Left lobe of liver (tissue), 2 donors: ENCODE measurements around the gene METTL1. TPM values are rescaled to one million over a fixed set of nuclear protein-coding genes. Genes with fewer than 3 reads are reported as not detected.
"Not testable (repeated sequence)": the region's sequence is repeated elsewhere in the genome, so short reads cannot be mapped to it uniquely, and the experiment has no call there.

ENCODE experiments used
- ATAC-seq: fragments of 200-7000 bp; cut with Tn5 transposase; one replicate; pipeline ENCODE4 v1.9.1; 2020; ENCODE audit warnings: mild to moderate bottlenecking, moderate library complexity
- DNase-seq: peaks from one replicate; pipeline ENCODE4 v3.0.0-alpha.2; 2020; ENCODE audit warnings: low spot score
- total RNA-seq: library from RNA; stranded (reverse); gene quantifications from one replicate; pipeline ENCODE4 v1.2.1, GENCODE V29; 2021
- donor health status: DM: no; HTN: no; CAD: no; lungs with moderate emphysema.
- donor health status: DM: no; HTN: yes; CAD: no.

METTL1 gene
- 9.7 TPM for total RNA-seq

- ATAC-seq: peak; percentile 92
- DNase-seq: peak; percentile 95
These were observed at the start of gene METTL1 for GRCh38 chr12:57771873-57772428. METTL1 (minus strand) TSS chr12:57772105; CDS start chr12:57772083, 22 bp downstream.

- ATAC-seq, DNase-seq: not testable (repeated sequence)
These were observed 49.1 kb upstream of the METTL1 start for GRCh38 chr12:57821015-57821414.

- not testable (repeated sequence) for DNase-seq, ATAC-seq
These were observed 48.2 kb upstream of the METTL1 start for GRCh38 chr12:57820119-57820518.

- DNase-seq, ATAC-seq: not testable (repeated sequence)
These were observed 46.1 kb upstream of the METTL1 start for GRCh38 chr12:57817990-57818331.

- no peak for DNase-seq
- no peak for ATAC-seq
These were observed 45.5 kb upstream of the METTL1 start for GRCh38 chr12:57817261-57817989.

- ATAC-seq (peak; percentile 35), DNase-seq (no peak)
These were observed 44.9 kb upstream of the METTL1 start for GRCh38 chr12:57816855-57817151.

- no peak for ATAC-seq
- DNase-seq: no peak
These were observed 44.3 kb upstream of the METTL1 start for GRCh38 chr12:57816001-57816854.

- ATAC-seq (no peak), DNase-seq (no peak)
These were observed 43.5 kb upstream of the METTL1 start for GRCh38 chr12:57815177-57816000.

GRCh38 chr12:57813971-57814772 lies 42.3 kb upstream of the METTL1 start:
- no peak for DNase-seq
- peak; percentile 60 for ATAC-seq

- DNase-seq (no peak), ATAC-seq (no peak)
These were observed 41.4 kb upstream of the METTL1 start for GRCh38 chr12:57813111-57813970.

GRCh38 chr12:57811028-57811755 lies 39.3 kb upstream of the METTL1 start:
- ATAC-seq: no peak
- DNase-seq: no peak

GRCh38 chr12:57810450-57810849 lies 38.5 kb upstream of the METTL1 start:
- DNase-seq: no peak
- ATAC-seq: no peak

GRCh38 chr12:57809425-57809824 lies 37.5 kb upstream of the METTL1 start:
- DNase-seq (no peak), ATAC-seq (no peak)

GRCh38 chr12:57808351-57808750 lies 36.4 kb upstream of the METTL1 start:
- no peak for ATAC-seq
- no peak for DNase-seq

GRCh38 chr12:57807285-57807684 lies 35.4 kb upstream of the METTL1 start:
- ATAC-seq (no peak), DNase-seq (no peak)

GRCh38 chr12:57806677-57807076 lies 34.8 kb upstream of the METTL1 start:
- DNase-seq: no peak
- no peak for ATAC-seq

- DNase-seq (peak; percentile 58), ATAC-seq (peak; percentile 95)
These were observed 31.5 kb upstream of the METTL1 start for GRCh38 chr12:57803319-57803893.

GRCh38 chr12:57802607-57803006 lies 30.7 kb upstream of the METTL1 start:
- ATAC-seq (no peak), DNase-seq (no peak)
